Measurements from ENCODE around the gene GLRA3. TPM values are rescaled to one million over a fixed set of nuclear protein-coding genes. Genes with fewer than 3 reads are reported as not detected.

Gene GLRA3
- total and polyA plus RNA-seq, 2 experiments from 2014 or later: 0.03 to 0.19 TPM

GRCh38 chr4:174592985-174593335 lies 236.1 kb downstream of the GLRA3 start:
- Histone ChIP-seq H3K27ac (ENCODE audit: low read depth) (no peak overlapping the region), H3F3A (replicated peaks; ENCODE audit: low read depth) (no peaks in the 10 kb centered on the region), H3K36me3 (ENCODE audit: insufficient read depth) (no peaks in the 10 kb centered on the region), H3K4me3 (no peak overlapping the region), H3K4me2 (no peak overlapping the region), H3K4me1 (ENCODE audit: insufficient read depth) (peaks cover 16% of the 10 kb centered on the region; the same call in 1 of the 2 replicates), H3K9me2 (ENCODE audit: insufficient read depth) (no peaks in the 10 kb centered on the region), H3K27me3 (ENCODE audit: insufficient read depth) (no peaks in the 10 kb centered on the region), H2AFZ (no peak overlapping the region), H3K79me2 (replicated peaks; ENCODE audit: insufficient read depth) (no peaks in the 10 kb centered on the region), H4K20me1 (replicated peaks; ENCODE audit: insufficient read depth) (no peaks in the 10 kb centered on the region)
- Mint-ChIP-seq H3K4me3 (no peak overlapping the region), H3K9me3 (no peaks in the 10 kb centered on the region; the same call in 1 of the 3 replicates), H3K27ac (no peak overlapping the region), H3K36me3 (ENCODE audit: low read depth) (no peaks in the 10 kb centered on the region), H3K27me3 (ENCODE audit: insufficient read depth, low read depth, poor library complexity) (no peaks in the 10 kb centered on the region), H3K4me1 (peaks cover 15% of the 10 kb centered on the region)
- DNase-seq (ENCODE audit: low spot score): no peak
- ATAC-seq: no peak
- TF ChIP-seq, protein P1, sequence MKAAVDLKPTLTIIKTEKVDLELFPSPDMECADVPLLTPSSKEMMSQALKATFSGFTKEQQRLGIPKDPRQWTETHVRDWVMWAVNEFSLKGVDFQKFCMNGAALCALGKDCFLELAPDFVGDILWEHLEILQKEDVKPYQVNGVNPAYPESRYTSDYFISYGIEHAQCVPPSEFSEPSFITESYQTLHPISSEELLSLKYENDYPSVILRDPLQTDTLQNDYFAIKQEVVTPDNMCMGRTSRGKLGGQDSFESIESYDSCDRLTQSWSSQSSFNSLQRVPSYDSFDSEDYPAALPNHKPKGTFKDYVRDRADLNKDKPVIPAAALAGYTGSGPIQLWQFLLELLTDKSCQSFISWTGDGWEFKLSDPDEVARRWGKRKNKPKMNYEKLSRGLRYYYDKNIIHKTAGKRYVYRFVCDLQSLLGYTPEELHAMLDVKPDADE (IDR thresholded peaks at IDR 0.05): no peak
- TF ChIP-seq JUNB (IDR thresholded peaks at IDR 0.05; ENCODE audit: unreplicated experiment) (no peak), CREB1 (CRISPR knock-in tag; IDR thresholded peaks at IDR 0.05; ENCODE audit: low read depth) (no peak), EZH2phosphoT487 (IDR thresholded peaks at IDR 0.05; ENCODE audit: unreplicated experiment) (no peak)

- H3K27me3 ChIP-seq (ENCODE audit: insufficient read depth): no peaks in the 10 kb centered on the region
- H3F3A ChIP-seq (replicated peaks; ENCODE audit: low read depth): no peaks in the 10 kb centered on the region
- H3K36me3 Mint-ChIP-seq (ENCODE audit: low read depth): no peaks in the 10 kb centered on the region
- H2AFZ ChIP-seq: no peak overlapping the region
- no peaks in the 10 kb centered on the region; the same call in 1 of the 2 replicates for H3K36me3 ChIP-seq (ENCODE audit: insufficient read depth)
- H3K9me3 Mint-ChIP-seq: peaks cover under 1% of the 10 kb centered on the region; the same call in 1 of the 3 replicates
- no peak for DNase-seq (ENCODE audit: low spot score)
- peaks cover 15% of the 10 kb centered on the region for H3K4me1 Mint-ChIP-seq
- TF ChIP-seq NANOG (IDR thresholded peaks at IDR 0.05; ENCODE audit: borderline replicate concordance): no peak
- no peaks in the 10 kb centered on the region for H3K9me2 ChIP-seq (ENCODE audit: insufficient read depth)
- no peak overlapping the region for H3K4me3 ChIP-seq
- no peak overlapping the region for H3K27ac ChIP-seq (ENCODE audit: low read depth)
- no peak overlapping the region for H3K27ac Mint-ChIP-seq
- H3K4me1 ChIP-seq (ENCODE audit: insufficient read depth): peaks cover 16% of the 10 kb centered on the region; the same call in 1 of the 2 replicates
- H3K27me3 Mint-ChIP-seq (ENCODE audit: insufficient read depth, low read depth, poor library complexity): no peaks in the 10 kb centered on the region
- H3K79me2 ChIP-seq (replicated peaks; ENCODE audit: insufficient read depth): no peaks in the 10 kb centered on the region
- no peaks in the 10 kb centered on the region for H4K20me1 ChIP-seq (replicated peaks; ENCODE audit: insufficient read depth)
- no peak overlapping the region for H3K4me2 ChIP-seq
- no peak overlapping the region for H3K4me3 Mint-ChIP-seq
- no peak for ATAC-seq
Observed at GRCh38 chr4:174592256-174592984, 236.6 kb downstream of the GLRA3 start.

DNA sequence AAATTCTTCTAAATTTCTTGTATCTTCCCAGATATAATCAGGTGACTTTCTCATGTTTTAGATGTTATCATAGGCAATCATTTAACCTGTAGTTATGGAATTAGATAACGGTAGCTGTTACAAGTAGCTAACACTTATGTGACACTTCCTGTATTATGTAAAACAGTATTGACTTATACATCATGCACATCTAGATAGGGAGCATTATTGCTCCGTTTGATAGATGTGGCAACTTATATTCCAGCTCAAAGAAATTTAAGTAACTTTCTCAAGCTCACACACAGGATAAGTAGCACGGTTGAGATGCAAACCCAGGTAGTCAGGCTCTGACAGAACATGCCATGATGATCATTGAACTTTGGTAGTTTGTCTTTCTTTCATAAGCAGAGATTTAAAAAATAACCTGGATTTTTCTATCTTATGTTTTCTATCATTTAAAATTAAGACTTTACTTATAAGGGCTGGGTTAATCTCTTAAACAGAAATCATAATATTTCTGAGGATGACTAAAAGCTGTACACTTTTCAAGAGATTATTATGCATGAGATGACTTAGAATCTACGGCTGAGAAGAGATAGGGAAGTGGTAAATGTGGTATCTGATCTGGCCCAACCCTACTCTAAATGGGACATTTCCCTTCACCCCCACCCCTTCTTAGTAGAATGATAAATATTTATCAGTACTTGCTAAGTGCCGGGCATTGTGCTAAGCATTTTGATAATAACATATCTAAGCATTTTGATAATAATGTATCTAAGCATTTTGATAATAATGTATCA lies 237.6 kb downstream of the GLRA3 start:
- H3K36me3 Mint-ChIP-seq (ENCODE audit: low read depth): 0 out of 3 replicates have a peak, but pooled peaks cover 6% of the 10 kb centered on the region
- no peak for ATAC-seq
- peaks cover 6% of the 10 kb centered on the region; the same call in 1 of the 3 replicates for H3K9me3 Mint-ChIP-seq
- peaks cover 15% of the 10 kb centered on the region for H3K4me1 Mint-ChIP-seq
- H3K27me3 Mint-ChIP-seq (ENCODE audit: insufficient read depth, low read depth, poor library complexity): no peaks in the 10 kb centered on the region
- peak overlapping the region; percentile 27; the same call in 1 of the 2 replicates for H3K27ac Mint-ChIP-seq
- H3K79me2 ChIP-seq (replicated peaks; ENCODE audit: insufficient read depth): no peaks in the 10 kb centered on the region
- no peak for DNase-seq (ENCODE audit: low spot score)
- H3K4me1 ChIP-seq (ENCODE audit: insufficient read depth): peaks cover 16% of the 10 kb centered on the region; the same call in 1 of the 2 replicates
- H3K27ac ChIP-seq (ENCODE audit: low read depth): no peak overlapping the region
- H3K4me3 ChIP-seq: no peak overlapping the region
- no peaks in the 10 kb centered on the region for H4K20me1 ChIP-seq (replicated peaks; ENCODE audit: insufficient read depth)
- no peaks in the 10 kb centered on the region for H3K27me3 ChIP-seq (ENCODE audit: insufficient read depth)
- H3K36me3 ChIP-seq (ENCODE audit: insufficient read depth): no peaks in the 10 kb centered on the region; the same call in 1 of the 2 replicates
- no peak overlapping the region for H3K4me2 ChIP-seq
- H3K9me2 ChIP-seq (ENCODE audit: insufficient read depth): no peaks in the 10 kb centered on the region
- no peak overlapping the region for H3K4me3 Mint-ChIP-seq
- H2AFZ ChIP-seq: no peak overlapping the region
- no peaks in the 10 kb centered on the region for H3F3A ChIP-seq (replicated peaks; ENCODE audit: low read depth)
- TF ChIP-seq ZNF114 (CRISPR knock-in tag; IDR thresholded peaks at IDR 0.05): no peak
- TF ChIP-seq EZH2 (IDR thresholded peaks at IDR 0.05; ENCODE audit: low read depth, unreplicated experiment): no peak
- TF ChIP-seq ZNF331 (CRISPR knock-in tag; IDR thresholded peaks at IDR 0.05; ENCODE audit: low read depth): no peak
- no peak for TF ChIP-seq CREB1 (CRISPR knock-in tag; IDR thresholded peaks at IDR 0.05; ENCODE audit: low read depth)
- TF ChIP-seq EZH2phosphoT487 (IDR thresholded peaks at IDR 0.05; ENCODE audit: unreplicated experiment): no peak
- TF ChIP-seq JUNB (IDR thresholded peaks at IDR 0.05; ENCODE audit: unreplicated experiment): no peak
- TF ChIP-seq CTCF (conservative IDR thresholded peaks at IDR 0.05; ENCODE audit: low read depth in 2 of 2): no peak
- TF ChIP-seq POLR2AphosphoS5 (IDR thresholded peaks at IDR 0.05; ENCODE audit: low read depth): no peak
- TF ChIP-seq NANOG (IDR thresholded peaks at IDR 0.05; ENCODE audit: borderline replicate concordance): no peak

Measured in GM23338 (cell line).